Stimulated activated CD4-positive, alpha-beta T cell treated with anti-CD3 and anti-CD28 coated beads, Interleukin-4, amount 100 ng/mL, for 24 hours (primary cell): ENCODE measurements around the gene ACSL4.
"Not testable (repeated sequence)": the region's sequence is repeated elsewhere in the genome, so short reads cannot be mapped to it uniquely, and the experiment has no call there.

Source experiments
- DNase-seq: peaks from one replicate; pipeline ENCODE4 v3.0.0-alpha.2; 2020

Gene ACSL4

DNA sequence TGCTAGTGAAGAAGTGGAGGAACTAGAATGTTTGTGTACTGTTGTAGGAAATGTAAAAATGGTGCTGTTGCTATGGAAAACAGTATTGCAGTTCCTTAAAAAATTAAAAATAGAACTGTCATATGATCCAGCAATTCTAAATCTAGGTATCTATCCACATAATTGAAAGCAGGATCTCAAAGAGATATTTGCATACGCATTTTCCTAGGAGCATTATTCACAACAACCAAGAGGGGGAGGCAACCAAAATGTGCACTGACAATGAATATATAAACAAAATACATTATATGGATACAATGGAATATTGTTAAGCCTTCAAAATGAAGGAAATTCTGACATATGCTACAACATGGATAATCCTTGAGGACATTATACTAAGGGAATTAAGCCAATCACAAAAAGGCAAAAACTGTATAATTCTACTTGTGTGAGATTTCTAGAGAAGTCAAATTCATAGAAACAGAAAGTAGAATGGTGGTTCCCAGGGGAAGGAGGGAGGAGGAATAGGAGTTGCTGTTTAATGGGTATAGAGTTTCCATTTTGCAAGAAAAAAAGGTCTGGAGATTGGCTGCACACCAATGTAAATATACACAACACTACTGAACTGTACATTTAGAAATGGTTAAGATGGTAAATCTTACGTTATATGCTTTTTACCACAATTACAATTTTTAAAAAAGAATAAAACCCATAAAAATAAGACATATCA, 72.5 kb downstream of the ACSL4 start:
- no peak for DNase-seq

GRCh38 chrX:109658391-109658790, 74.7 kb downstream of the ACSL4 start:
- no peak for DNase-seq

GRCh38 chrX:109657364-109657763, 75.7 kb downstream of the ACSL4 start:
- not testable (repeated sequence) for DNase-seq

- no peak for DNase-seq
Observed at GRCh38 chrX:109656774-109657173, 76.3 kb downstream of the ACSL4 start.

DNA sequence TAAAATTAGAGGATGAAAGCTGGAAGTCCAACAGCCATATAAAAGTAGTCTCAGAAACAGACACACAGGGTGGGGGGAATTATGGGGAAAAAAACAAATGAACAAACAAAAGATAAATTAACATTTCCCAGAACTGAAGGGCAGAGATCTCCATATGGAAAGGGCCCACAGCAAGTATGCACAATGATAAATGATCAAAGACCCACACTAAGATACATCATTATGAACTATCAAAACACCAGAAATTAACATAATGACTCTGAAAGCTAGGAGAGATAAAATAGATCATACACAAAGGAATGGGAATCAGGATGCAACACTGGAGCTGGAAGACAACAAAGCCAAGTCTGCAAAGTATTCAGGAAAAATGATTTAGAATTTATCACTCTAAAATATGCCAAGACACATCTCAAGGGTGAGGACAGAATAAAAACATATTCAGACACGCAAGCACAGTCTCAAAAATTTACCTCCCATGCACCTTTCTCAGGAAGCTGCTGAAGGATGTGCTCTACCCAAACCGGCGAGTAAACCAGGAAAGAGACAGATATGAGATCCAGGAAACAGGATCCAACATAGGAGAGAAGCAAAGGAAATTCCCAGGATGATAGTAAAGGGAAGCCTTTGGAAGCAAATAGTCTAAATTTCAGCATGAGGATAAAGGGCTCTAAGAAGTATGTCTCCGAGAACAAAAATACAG, 77.4 kb downstream of the ACSL4 start:
- DNase-seq: no peak

DNA sequence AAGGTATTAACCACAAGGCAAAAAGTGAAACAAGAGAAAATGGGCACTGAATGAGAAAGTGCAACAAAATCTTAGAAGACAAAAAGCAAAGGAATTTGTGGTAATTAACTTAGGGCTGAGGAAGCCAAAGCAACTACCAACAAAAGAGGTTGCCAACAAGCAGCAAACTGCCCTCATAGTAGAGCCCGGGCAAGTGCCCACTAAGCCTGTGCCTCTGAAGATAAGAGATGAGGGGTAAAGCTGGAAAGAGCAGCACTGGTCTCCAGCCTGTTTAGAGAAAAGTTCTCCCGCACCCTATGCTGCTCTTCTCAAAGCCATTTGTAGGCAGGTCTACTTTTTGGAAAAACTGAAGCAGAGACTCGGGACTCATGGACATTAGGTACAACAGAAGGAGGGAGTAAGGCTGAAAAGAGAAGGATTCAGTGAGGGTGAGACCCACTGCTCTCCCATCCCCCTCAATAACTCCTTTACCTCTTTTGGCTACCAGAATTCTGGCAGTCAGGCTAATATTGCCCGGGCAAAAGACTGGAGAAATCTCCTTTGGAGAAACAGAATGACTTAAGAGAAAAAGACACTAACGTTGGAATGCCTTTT, 78.4 kb downstream of the ACSL4 start:
- DNase-seq: no peak

DNA sequence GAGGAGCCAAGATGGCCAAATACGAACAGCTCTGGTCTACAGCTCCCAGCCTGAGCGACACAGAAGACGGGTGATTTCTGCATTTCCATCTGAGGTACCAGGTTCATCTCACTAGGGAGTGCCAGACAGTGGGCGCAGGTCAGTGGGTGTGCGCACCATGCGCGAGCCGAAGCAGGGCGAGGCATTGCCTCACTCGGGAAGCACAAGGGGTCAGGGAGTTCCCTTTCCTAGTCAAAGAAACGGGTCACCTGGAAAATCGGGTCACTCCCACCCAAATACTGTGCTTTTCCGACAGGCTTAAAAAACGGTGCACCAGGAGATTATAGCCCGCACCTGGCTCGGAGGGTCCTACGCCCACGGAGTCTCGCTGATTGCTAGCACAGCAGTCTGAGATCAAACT, 88.4 kb downstream of the ACSL4 start:
- not testable (repeated sequence) for DNase-seq

GRCh38 chrX:109643687-109644086, 89.4 kb downstream of the ACSL4 start:
- no peak for DNase-seq

DNA sequence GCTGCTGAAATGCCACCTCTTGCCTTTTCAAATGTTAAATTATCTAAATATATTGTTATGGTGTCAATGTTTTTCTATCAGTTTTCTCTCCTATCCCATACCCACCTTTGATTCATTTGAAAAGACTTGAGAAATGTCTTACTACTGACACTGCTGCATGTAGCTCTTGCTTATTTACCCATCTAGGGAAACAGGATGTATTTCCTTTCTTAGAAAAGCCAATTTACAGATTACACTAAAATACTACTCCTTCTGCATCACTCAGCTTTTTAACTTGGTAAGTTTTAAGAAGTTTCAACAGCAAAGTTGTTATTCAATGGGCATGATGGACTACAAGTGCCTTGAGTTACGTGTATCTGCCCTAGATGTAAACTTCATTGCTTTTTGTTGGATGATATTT, 94.9 kb downstream of the ACSL4 start:
- no peak for DNase-seq

- not testable (repeated sequence) for DNase-seq
Observed at GRCh38 chrX:109637477-109637876, 95.6 kb downstream of the ACSL4 start.

GRCh38 chrX:109635146-109635545, 97.9 kb downstream of the ACSL4 start:
- DNase-seq: no peak

DNA sequence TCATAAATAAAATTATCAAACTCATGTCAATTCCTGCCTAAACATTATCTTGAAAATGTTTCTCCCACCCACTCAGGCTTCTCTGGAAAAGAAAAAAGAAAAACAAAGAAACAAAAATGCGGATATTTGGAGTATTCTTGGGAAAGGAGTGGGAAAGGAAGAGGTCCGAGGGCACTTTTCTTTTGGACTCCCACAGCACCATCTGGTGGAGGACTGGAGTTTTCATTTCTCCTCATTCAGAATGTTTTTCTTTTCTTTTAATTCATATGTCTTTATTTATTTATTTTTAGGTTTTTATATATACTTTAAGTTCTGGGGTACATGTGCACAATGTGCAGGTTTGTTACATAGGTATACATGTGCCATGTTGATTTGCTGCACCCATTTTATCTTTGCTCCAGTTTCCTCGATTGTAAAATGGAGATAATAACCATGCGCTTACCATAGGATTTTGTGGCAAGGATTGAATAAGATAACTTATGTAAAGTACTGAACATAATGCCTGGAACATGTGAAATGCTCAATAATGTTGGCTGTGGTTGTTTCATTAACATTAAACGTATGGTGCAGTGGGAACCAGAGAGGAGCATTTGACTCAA, 100.1 kb downstream of the ACSL4 start:
- DNase-seq: no peak

- no peak for DNase-seq
Observed at GRCh38 chrX:109629310-109629709, 103.7 kb downstream of the ACSL4 start.

DNA sequence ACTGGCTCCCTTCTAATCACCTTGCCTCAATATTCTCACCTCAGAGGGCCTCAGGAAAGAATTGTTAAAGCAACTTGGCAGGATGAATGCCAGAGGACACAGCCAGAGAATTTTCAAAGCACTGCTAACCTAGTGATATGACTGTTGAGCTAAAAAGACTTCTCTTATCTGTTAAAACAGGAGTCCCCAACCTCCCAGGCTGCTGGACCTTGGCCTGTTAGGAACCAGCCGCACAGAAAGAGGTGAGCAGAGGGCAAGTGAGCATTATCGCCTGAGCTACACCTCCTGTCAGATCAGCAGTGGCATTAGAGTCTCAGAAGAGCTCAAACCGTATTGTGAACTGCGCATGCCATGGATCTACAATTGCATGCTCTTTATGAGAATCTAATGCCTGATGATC, 106.4 kb downstream of the ACSL4 start:
- DNase-seq: no peak

GRCh38 chrX:109624641-109625616, 108.1 kb downstream of the ACSL4 start, which contains the start of gene KCNE5:
TSS of gene KCNE5 (minus strand) at chrX:109625172. CDS start at chrX:109625020, 152 bp downstream.
- DNase-seq: no peak

- DNase-seq: no peak
Observed at GRCh38 chrX:109623997-109624396, 109.1 kb downstream of the ACSL4 start.

- no peak for DNase-seq
Observed at GRCh38 chrX:109622270-109622669, 110.8 kb downstream of the ACSL4 start.

- DNase-seq: no peak
Observed at GRCh38 chrX:109619771-109620170, 113.3 kb downstream of the ACSL4 start.

DNA sequence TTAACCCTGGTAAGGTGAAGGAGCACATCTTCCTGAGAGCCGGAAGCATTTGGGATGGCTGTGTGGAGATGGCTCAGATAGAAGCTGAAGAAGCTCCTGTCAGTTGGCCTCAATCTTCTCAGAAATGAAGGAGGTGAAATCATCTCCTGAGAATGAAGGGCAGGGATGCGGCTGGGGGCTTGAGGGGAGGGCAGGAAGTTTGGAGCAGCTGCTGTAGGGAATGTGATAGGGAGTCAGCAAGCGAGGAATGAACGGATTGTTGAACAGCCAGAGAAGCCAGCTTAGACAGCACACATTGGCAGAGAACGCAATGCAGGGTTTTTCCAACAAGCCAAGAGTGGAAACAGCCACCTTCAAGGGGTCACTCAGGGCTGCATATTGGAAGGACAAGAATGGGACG, 118.1 kb downstream of the ACSL4 start:
- no peak for DNase-seq

DNA sequence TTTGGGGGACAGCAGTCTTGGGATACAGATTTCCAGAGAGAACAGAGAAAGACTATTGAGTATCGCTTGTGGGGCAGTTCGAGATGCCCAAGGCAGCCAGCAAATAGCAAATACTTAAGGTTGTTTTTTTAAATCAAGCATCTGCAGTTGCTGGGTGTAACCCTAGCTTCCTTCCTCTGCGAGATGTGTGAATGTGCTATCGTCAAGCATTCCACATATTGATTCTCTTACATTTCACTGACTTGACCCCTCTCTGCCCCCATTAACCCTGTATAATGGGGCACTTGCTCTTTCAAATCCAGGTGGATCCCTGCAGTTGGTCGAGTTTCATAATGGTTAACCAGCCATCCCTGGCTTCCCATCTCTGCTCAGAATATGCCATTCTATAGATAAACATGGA, 131.6 kb downstream of the ACSL4 start:
- DNase-seq: no peak

GRCh38 chrX:109600237-109600651, 132.8 kb downstream of the ACSL4 start:
- no peak for DNase-seq

DNA sequence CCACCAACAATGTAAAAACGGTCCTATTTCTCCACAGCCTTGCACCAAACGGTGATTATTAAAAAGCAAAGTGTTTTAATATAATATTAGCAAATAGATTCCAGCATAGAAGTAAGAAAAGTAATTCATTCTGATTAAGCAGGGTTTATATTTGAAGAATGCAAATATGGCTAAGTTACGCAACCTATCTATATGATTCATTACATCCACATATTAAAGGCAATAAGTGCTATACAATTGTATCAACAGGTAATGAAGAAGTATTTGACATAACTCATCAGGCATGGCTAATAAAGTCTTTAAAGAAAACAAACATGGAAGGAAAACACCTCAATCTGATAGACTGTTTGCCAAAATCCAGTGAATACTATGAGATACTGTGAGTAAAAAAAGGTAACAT, 137.0 kb downstream of the ACSL4 start:
- DNase-seq: no peak
